ENCODE data around the gene TRIM46. TPM values are rescaled to one million over a fixed set of nuclear protein-coding genes. Genes with fewer than 3 reads are reported as not detected.

TRIM46 gene
- total and polyA plus RNA-seq, 9 of the 15 experiments (the other 6 are each of a cell fraction or from before 2014, with no cell fraction given): 0.05 to 0.60 (median 0.16) TPM; not detected in 3

DNA sequence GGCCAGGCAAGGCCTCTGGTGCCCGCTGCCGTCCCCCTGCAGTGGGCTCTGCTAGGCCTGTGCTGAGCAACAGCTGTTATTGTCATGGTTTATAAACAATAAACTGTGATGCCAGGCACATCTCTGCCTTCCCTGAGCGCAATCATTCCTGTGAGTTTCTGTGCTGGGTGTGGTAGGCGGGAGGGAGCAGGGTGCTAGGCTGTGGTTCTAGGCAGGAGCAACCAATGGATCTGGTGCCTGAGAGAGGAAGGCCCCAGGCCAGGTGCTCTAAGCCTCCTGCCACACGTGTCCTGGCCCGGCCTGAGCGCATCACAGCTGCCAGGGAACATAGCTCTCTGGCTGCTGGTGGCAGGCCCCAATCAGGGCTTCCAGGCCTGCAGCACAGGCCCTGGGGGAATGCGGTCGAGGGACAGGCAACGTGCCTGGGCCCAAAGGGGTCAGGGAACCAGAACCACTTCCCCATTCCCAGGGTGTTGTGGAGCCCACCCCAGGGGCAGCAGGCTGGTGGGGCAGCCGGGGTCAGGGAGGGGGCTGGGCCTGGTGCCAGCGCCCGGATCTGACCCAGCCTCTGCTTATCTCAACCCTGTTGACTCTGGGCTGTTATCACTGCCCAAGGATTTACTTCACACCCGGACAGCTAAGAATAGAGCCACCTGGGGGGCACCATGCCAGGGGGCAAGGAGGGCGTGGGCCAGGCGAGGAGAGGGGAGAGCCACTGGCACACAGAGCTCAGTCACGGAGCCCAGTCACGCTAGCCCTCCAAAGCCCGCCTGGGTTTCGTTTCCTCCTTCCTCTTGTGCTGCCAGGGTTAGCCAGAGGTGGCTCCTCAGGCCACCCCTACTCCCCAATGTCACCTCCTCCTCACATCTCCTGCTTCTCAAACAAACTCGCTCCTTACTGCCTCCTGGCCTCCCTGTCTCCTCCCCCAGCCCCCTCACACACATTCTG is 11.5 kb downstream of the TRIM46 start:
- Histone ChIP-seq H3K4me1 (replicated peaks in 1 of 2; ENCODE audit: control insufficient read depth in 2 of 2, insufficient read depth in 2 of 2, low read length in 2 of 2) (peaks cover 0 to 33% of the 10 kb centered on the region in 2 experiments; a peak in 3 of 5 replicates), H3K79me2 (ENCODE audit: control insufficient read depth, insufficient read depth, low read length) (no peaks in the 10 kb centered on the region), H3K9me1 (ENCODE audit: control insufficient read depth, insufficient read depth, low read length) (no peaks in the 10 kb centered on the region), H3K4me2 (ENCODE audit: insufficient read depth, low read length) (no peak overlapping the region), H3K9me3 (replicated peaks; ENCODE audit: control insufficient read depth, insufficient read depth, low read depth, low read length) (no peaks in the 10 kb centered on the region), H2AFZ (ENCODE audit: low read depth, low read length) (no peak overlapping the region), H3K36me3 (ENCODE audit: control insufficient read depth, insufficient read depth, low read length) (no peaks in the 10 kb centered on the region), H3K27ac (ENCODE audit: extremely low read depth, low read depth, low read length) (no peak overlapping the region), H3K4me3 (no peak overlapping the region), H4K20me1 (replicated peaks; ENCODE audit: control insufficient read depth, insufficient read depth, low read length) (no peaks in the 10 kb centered on the region), H3K9ac (ENCODE audit: insufficient read depth in 1 of 2, low read depth in 2 of 2, low read length in 2 of 2) (peak overlapping the region in 1 of 2 experiments; percentile 33; a peak in 2 of 4 replicates), H3K27me3 (ENCODE audit: control insufficient read depth in 2 of 2, insufficient read depth in 2 of 2, low read length in 2 of 2) (no peaks in the 10 kb centered on the region)
- DNase-seq (ENCODE audit: extremely low read depth in 1 of 4, low spot score in 3 of 4): peak in 1 of 4 experiments; percentile 25
- peak; percentile 48 for ATAC-seq
- 67% methylated on average over 16 of the region's 21 CpGs for WGBS (ENCODE audit: insufficient coverage, low coverage, missing lambda C conversion rate)
- FAIRE-seq: no peak
- no TSS peak for BruUV-seq (replicated peaks)
- in situ Hi-C loops (cut with MboI): no loop called here
- POLR2A ChIA-PET: interaction anchor here (1.2 to 1.5 kb wide), 2 partner anchors 8 kb away, joined by 5 to 6 read pairs; no protein-coding TSS in a partner anchor
- intact Hi-C loops (cut with micrococcal nuclease): no loop called here
- CTCF ChIA-PET (ENCODE audit: low intra/inter-chr PET ratio): interaction anchor here (0.6 kb wide), 1 partner anchor 1175 kb away, joined by 3 read pairs; no protein-coding TSS in a partner anchor
- TF ChIP-seq, protein P1, sequence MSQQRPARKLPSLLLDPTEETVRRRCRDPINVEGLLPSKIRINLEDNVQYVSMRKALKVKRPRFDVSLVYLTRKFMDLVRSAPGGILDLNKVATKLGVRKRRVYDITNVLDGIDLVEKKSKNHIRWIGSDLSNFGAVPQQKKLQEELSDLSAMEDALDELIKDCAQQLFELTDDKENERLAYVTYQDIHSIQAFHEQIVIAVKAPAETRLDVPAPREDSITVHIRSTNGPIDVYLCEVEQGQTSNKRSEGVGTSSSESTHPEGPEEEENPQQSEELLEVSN (IDR thresholded peaks at IDR 0.05; ENCODE audit: borderline replicate concordance in 1 of 2, extremely low read depth in 1 of 2, insufficient read depth in 1 of 2, insufficient read length in 1 of 2, low read depth in 1 of 2, low read length in 1 of 2, poor library complexity in 1 of 2, severe bottlenecking in 1 of 2): no peak
- 0 out of 4 replicates have a peak, but pooled peaks of 1 of the 2 experiments have one; percentile 22 for TF ChIP-seq FOXA3 (CRISPR knock-in tag; conservative IDR thresholded peaks at IDR 0.05 in 1 of 2, IDR thresholded peaks at IDR 0.05 in 1 of 2)
- peak; percentile 31; the same call in 1 of the 2 replicates for TF ChIP-seq POLR2G (IDR thresholded peaks at IDR 0.05; ENCODE audit: low read depth, low read length)
